H54 (cell line): ENCODE measurements around the gene FAM174C.

ENCODE experiments used
- DNase-seq: peaks from one replicate; pipeline ENCODE4 v3.0.0; 2011; ENCODE audit warnings: low spot score, mixed read lengths; ENCODE audit not compliant: insufficient read length
- FAIRE-seq: peaks from 3 replicates; lab custom pipeline; 2011; peaks lifted over from hg19 to GRCh38; lab: Jason Lieb, UNC
- POLR2A ChIP-seq: IDR thresholded peaks from 2 replicates; pipeline ENCODE4 v1.6.1; 2011; ENCODE audit warnings: low read depth, mild to moderate bottlenecking, low read length

The FAM174C gene

GRCh38 chr19:1250437-1251260 lies 24.7 kb upstream of the FAM174C start:
- no peak for DNase-seq
- no peak for TF ChIP-seq POLR2A

DNA sequence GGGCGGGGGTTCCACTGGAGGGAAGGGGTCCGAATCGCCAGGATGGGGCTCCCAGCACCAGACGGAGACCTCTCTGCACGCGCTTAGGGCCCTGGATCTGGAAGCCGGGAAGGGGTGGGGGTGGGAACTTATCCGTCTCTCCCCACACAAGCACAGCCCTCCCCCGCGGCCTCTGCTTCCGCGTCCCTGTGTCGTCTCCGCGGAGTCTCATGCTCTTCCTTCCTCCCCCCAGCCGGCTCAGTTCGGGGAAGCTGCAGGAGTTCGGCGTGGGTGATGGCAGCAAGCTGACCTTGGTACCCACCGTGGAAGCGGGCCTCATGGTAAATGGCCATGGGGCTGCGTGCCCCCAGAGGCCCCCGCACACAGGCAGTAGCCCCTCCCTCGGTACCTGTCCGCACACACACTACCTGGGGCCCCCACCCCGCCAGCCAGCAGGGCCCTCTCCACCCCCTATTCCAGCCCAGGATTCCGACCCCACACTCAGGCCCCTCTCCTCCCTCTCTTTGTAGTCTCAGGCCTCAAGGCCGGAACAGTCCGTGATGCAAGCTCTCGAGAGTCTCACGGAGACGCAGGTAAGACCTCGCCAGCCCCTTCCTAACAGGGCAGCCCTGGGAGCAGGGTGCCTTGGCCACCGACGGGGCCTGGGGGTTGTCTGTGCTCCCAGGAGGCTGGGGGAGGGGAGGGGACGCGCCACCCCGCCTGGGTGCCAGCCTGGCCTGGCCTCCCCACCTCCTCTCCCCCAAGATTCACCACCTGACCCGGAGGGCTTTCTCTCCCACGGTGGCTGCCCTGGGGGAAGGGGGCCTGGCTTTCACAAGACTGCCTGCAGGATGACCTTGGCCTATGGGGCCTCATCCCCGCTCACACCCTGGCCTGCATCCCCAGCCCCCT lies 23.8 kb upstream of the FAM174C start:
- DNase-seq (peak; percentile 60), FAIRE-seq (no peak)
- TF ChIP-seq POLR2A = no peak

More at GRCh38 chr19:1250437-1251260, 24.7 kb upstream of the FAM174C start:
- FAIRE-seq = no peak

DNA sequence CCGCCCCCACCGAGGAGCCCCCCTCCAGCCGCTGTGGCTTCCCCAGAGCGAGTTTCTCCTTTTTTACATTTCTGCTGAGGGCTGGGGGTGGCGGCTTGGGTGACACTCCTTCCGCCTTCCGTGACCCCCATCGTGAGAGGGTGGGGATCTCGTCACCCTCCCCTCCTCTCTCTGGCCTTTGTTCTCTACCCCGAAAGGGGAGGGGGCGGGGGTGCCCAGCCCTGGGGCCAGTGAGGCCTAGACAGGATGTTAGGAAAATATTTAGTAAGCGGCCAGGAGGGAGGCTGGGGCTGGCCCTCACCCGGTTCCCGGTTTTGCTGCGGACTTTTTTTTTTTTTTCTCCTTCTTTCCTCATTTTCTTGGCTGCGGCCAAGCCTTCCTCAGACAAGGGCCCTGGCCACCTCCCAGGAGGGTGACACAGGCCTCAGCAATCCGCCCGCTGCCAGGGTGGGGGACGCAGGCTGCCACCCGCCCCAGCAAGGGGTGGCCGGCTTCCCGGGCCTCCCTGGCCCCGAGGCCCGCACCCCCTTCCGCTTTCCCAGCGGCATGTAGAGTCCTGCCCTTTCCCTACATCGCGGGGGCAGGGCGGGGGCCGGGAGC lies 23.0 kb upstream of the FAM174C start:
- FAIRE-seq (peak; percentile 69), DNase-seq (peak; percentile 71)
- no peak for TF ChIP-seq POLR2A

- TF ChIP-seq POLR2A = no peak
- FAIRE-seq (no peak), DNase-seq (peak; percentile 86)
These were observed 22.4 kb upstream of the FAM174C start for GRCh38 chr19:1252821-1253513.

- no peak for TF ChIP-seq POLR2A
- DNase-seq (no peak), FAIRE-seq (no peak)
These were observed 21.7 kb upstream of the FAM174C start for GRCh38 chr19:1253514-1254080.

- no peak for TF ChIP-seq POLR2A
- FAIRE-seq = no peak
- no peak for DNase-seq
These were observed 21.2 kb upstream of the FAM174C start for GRCh38 chr19:1254081-1254527.

DNA sequence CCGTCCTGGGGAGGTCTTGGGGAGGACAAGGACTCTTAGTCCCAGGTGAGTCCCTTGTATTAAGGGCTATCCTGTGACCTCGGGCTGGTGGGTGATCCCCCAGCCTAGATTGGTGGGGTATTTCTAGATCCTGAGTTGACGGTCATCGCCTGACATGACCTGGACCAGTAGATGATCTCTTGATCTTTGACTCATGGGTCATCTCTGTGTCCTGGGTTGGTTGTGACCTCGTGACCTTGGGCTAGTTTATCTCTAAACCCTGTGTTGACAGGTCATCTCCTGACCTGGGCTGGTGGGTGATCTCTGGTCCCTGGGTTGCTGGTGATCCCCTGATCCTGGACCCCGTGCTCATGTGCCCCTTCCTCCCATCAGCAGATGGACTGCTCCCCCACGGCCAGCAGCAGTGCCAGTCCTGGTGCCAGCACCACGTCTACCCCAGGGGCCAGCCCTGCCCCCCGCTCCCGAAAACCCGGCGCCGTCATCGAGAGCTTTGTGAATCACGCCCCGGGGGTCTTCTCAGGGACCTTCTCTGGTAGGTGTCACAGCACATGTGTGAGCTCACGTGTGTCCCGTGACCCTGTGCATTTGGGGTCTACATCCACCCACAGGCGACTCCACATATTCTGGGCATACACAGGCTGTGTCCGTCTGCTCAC lies 20.7 kb upstream of the FAM174C start:
- FAIRE-seq (no peak), DNase-seq (no peak)
- no peak for TF ChIP-seq POLR2A

DNA sequence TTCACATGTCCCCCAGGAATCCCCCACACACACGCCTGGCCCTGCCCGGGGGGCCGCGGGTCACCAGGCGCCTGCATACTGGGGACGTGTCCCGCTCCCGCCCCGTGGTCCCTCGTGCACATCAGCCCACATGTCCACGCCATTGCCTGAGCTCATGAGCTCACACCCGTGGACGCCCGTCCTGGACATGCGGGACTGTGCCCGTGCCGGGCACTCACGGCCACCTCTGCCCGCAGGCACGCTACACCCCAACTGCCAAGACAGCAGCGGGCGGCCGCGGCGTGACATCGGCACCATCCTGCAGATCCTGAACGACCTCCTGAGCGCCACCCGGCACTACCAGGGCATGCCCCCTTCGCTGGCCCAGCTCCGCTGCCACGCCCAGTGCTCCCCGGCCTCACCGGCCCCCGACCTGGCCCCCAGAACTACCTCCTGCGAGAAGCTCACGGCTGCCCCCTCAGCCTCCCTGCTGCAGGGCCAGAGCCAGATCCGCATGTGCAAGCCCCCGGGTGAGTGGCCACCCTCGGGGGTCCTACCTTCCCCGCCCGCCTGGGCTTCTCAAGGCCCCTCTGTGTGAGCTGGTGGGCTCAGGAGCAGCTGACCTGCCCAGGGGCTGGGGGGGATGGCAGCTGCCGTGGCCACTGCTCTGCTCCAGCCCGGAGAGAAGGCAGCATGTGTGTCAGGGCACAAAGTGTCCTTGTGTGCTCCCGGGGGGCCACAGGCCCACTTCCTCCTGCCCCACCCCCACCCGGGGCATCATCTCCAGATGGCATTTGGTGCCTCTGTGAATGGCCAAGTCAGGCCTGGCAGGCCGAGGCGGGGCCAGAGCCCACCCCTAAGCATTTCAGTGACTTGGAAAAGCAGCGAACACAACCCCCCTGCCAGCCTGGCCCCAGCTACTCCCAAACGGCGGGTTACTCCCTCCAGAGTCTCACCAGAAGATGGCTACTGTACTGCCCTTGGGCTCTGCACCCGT lies 19.9 kb upstream of the FAM174C start:
- FAIRE-seq = no peak
- no peak for TF ChIP-seq POLR2A
- no peak for DNase-seq

GRCh38 chr19:1256646-1257474 lies 18.5 kb upstream of the FAM174C start:
- FAIRE-seq (no peak), DNase-seq (no peak)
- no peak for TF ChIP-seq POLR2A

- DNase-seq (no peak), FAIRE-seq (no peak)
- no peak for TF ChIP-seq POLR2A
These were observed 17.7 kb upstream of the FAM174C start for GRCh38 chr19:1257475-1258162.
